Measurements from ENCODE around the gene ELMOD1.

Gene ELMOD1

DNA sequence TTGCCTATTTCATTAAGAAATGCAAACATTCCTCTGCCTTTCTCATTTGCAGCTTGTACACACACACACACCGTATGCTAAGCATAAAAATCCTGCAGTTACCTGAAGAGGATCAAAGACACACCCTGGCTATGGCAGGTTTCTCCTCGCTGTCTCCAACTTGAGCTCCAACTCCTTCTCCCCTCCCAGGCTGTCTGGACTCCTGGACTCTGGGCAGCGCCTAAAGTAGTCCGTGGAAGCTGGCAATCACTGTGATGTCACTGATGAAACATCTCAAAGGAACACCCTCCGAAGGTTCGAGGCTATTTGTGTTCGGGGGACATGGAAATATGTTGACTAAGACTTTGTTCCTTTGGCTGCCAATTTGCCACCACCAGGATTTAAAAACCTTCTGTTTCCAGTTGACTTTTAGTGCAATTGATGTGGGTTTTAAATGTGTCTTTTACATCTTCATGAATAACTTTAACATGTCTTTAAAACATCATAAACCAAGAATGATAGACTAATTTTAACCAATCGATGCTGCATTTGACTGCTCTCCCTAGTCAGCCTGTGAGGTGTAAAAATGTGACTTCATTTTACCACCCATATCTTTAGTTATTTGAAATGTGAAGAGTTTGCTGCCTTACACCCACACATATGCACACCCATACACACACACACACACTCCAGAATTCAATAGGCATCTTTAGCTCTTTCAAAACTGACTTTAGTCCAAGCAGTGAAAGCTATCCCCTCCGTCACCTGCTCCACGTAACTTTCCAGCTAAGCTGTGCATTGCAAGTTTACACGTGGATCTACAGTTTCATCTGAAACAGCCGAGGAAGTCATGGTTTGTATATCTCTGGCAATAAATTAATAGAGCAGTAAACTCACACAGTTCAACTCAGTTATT, 121.2 kb downstream of the ELMOD1 start, which contains the start of gene SLN:
SLN (minus strand) TSS at position 196 of the 895 bp plus-strand sequence.
- Histone ChIP-seq H3K36me3 (ENCODE audit: insufficient read depth, low read depth, low read length) (no peaks in the 10 kb centered on the region), H3K27ac (ENCODE audit: low read length) (no peak within 1 kb of the TSS), H3K27me3 (ENCODE audit: insufficient read depth, low read length) (peaks cover 8% of the 10 kb centered on the region), H3K9me3 (ENCODE audit: insufficient read depth, low read depth, low read length) (no peaks in the 10 kb centered on the region), H3K4me1 (ENCODE audit: insufficient read depth, low read length) (peaks cover 6% of the 10 kb centered on the region; the same call in 1 of the 2 replicates), H3K4me3 (ENCODE audit: low read length) (no peak within 1 kb of the TSS), H3K9ac (ENCODE audit: low read depth, low read length) (no peak within 1 kb of the TSS)

DNA sequence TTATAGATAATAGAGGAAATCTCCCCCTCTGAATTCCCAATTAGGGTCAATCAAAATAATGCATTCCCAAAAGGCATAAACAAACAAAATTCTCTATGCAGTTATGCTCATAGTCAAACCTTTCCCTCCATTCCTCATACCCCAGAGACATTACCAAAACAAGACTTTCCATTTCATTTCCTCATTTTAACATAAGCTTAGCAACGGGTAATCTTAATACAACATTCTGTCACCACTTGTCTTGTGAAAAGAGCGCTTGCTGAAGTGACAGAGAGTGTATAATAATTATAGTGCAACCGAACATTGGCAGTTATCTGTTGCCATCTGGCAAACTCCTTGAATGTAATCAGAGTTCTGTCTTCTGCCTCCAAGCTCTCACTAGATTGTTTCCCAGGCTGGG, 122.1 kb downstream of the ELMOD1 start:
- Histone ChIP-seq H3K36me3 (ENCODE audit: insufficient read depth, low read depth, low read length) (no peaks in the 10 kb centered on the region), H3K9ac (ENCODE audit: low read depth, low read length) (no peak overlapping the region), H3K4me1 (ENCODE audit: insufficient read depth, low read length) (no peaks in the 10 kb centered on the region; the same call in 1 of the 2 replicates), H3K27me3 (ENCODE audit: insufficient read depth, low read length) (peaks cover 5% of the 10 kb centered on the region; the same call in 1 of the 2 replicates), H3K4me3 (ENCODE audit: low read length) (no peak overlapping the region), H3K27ac (ENCODE audit: low read length) (no peak overlapping the region), H3K9me3 (ENCODE audit: insufficient read depth, low read depth, low read length) (no peaks in the 10 kb centered on the region)
